KMS-11 (cell line): Measurements from ENCODE around the gene C1QL3.

Source experiments
- H2AFZ ChIP-seq: fragments of 200-600 bp; sonication (generic); 2 replicates; pipeline ENCODE4 v1.6.1; 2016; ENCODE audit warnings: antibody characterized with exemption, mixed run types, low read depth
- H3K27ac ChIP-seq: fragments of 200-600 bp; sonication (generic); 2 replicates; pipeline ENCODE4 v1.6.1; 2016; ENCODE audit warnings: mild to moderate bottlenecking, mixed run types
- H3K27me3 ChIP-seq: fragments of 200-600 bp; sonication (generic); 2 replicates; pipeline ENCODE4 v1.6.1; 2017; ENCODE audit warnings: mild to moderate bottlenecking, low read depth, mixed run types, moderate library complexity; ENCODE audit not compliant: insufficient read depth
- H3K36me3 ChIP-seq: fragments of 200-600 bp; sonication (generic); 2 replicates; pipeline ENCODE4 v1.6.1; 2017; ENCODE audit warnings: mild to moderate bottlenecking, mixed run types; ENCODE audit not compliant: insufficient read depth
- H3K4me1 ChIP-seq: fragments of 200-600 bp; sonication (generic); 2 replicates; pipeline ENCODE4 v1.6.1; 2016; ENCODE audit warnings: mild to moderate bottlenecking, low read depth, mixed run types; ENCODE audit not compliant: poor library complexity, severe bottlenecking
- H3K4me2 ChIP-seq: fragments of 200-600 bp; sonication (generic); 2 replicates; pipeline ENCODE4 v1.7.0; 2016; ENCODE audit warnings: mild to moderate bottlenecking, mixed run types
- H3K4me3 ChIP-seq: fragments of 200-600 bp; sonication (generic); IDR thresholded peaks from 2 replicates; pipeline ENCODE4 v1.6.1; 2017; ENCODE audit warnings: low read depth, low read length, mixed read lengths; ENCODE audit not compliant: insufficient read depth
- H3K79me2 ChIP-seq: fragments of 200-600 bp; sonication (generic); 2 replicates; pipeline ENCODE4 v1.6.1; 2016; ENCODE audit warnings: low read depth, mixed run types; ENCODE audit not compliant: insufficient read depth
- H3K9ac ChIP-seq: fragments of 200-600 bp; sonication (generic); 2 replicates; pipeline ENCODE4 v1.6.1; 2016; ENCODE audit warnings: mild to moderate bottlenecking, mixed run types
- H4K20me1 ChIP-seq: fragments of 200-600 bp; sonication (generic); 2 replicates; pipeline ENCODE4 v1.6.1; 2016; ENCODE audit warnings: mild to moderate bottlenecking, mixed run types; ENCODE audit not compliant: insufficient read depth
- TF ChIP-seq, protein P1 (sequence below): fragments of 200-600 bp; sonication (generic); conservative IDR thresholded peaks from 2 replicates; pipeline ENCODE4 v1.6.1; 2017; ENCODE audit warnings: low read depth, mild to moderate bottlenecking, antibody characterized with exemption, low read length, moderate library complexity, mixed read lengths

Gene C1QL3

DNA sequence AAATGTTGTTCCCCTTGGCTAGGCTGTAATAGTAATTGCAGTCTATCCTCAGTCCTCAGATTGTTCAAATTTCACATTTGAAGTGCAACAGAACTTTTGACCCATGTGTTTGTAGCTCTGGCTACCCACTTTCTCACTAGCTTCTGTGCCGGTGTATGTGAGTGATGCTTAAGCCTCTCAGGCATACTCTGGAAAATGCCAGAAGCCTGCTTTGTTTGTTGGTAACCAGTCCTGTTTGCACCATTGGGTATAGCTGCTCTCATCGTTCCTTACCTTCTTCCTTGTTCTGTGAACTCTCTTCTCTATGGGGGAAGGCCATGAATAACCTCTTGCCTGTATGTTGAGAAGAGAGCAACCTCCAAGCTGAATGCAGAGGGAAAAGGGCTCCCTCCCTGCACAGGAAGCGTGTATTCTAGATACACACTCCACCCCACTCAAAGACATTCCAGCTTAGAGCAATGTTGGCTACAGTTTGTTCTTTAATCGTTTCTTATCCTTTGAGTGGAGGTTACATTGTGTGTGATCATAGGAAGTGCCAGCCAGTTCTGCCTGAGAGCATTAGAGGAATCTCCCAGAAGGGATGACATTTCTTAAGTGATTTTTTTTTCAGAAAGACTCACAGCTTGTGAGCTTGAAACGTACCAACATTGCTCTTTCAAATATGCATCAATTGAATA lies 40.5 kb downstream of the C1QL3 start:
- no peak overlapping the region for H2AFZ ChIP-seq
- H3K4me2 ChIP-seq, result no peak overlapping the region
- TF ChIP-seq, protein P1, sequence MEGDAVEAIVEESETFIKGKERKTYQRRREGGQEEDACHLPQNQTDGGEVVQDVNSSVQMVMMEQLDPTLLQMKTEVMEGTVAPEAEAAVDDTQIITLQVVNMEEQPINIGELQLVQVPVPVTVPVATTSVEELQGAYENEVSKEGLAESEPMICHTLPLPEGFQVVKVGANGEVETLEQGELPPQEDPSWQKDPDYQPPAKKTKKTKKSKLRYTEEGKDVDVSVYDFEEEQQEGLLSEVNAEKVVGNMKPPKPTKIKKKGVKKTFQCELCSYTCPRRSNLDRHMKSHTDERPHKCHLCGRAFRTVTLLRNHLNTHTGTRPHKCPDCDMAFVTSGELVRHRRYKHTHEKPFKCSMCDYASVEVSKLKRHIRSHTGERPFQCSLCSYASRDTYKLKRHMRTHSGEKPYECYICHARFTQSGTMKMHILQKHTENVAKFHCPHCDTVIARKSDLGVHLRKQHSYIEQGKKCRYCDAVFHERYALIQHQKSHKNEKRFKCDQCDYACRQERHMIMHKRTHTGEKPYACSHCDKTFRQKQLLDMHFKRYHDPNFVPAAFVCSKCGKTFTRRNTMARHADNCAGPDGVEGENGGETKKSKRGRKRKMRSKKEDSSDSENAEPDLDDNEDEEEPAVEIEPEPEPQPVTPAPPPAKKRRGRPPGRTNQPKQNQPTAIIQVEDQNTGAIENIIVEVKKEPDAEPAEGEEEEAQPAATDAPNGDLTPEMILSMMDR, result no peak
- H3K27me3 ChIP-seq, result no peaks in the 10 kb centered on the region
- no peak overlapping the region for H3K9ac ChIP-seq
- H3K4me1 ChIP-seq, result no peaks in the 10 kb centered on the region
- no peak overlapping the region for H3K4me3 ChIP-seq
- H3K79me2 ChIP-seq, result no peaks in the 10 kb centered on the region
- H4K20me1 ChIP-seq, result no peaks in the 10 kb centered on the region
- H3K27ac ChIP-seq, result no peak overlapping the region
- no peaks in the 10 kb centered on the region for H3K36me3 ChIP-seq

DNA sequence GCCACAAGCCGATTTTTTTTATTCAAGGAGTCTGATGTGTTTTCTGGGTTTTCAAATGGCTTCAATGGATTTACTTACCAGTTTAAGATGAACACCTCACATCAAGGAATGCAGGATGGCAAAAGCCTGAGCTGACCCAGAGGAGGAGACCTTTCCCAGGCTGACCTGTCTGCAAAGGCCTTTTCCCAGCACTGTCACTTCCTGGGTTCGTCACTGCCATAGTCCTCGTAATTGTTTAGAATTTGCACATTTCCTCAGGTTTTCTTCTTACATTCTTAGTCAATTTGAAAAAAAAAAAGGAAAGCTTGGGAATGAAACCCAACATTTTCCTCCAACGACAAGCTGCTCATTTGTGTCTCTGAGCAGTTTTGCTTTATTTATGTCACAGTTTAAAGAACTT lies 42.9 kb downstream of the C1QL3 start:
- H2AFZ ChIP-seq, result no peak overlapping the region
- TF ChIP-seq, protein P1, result no peak

DNA sequence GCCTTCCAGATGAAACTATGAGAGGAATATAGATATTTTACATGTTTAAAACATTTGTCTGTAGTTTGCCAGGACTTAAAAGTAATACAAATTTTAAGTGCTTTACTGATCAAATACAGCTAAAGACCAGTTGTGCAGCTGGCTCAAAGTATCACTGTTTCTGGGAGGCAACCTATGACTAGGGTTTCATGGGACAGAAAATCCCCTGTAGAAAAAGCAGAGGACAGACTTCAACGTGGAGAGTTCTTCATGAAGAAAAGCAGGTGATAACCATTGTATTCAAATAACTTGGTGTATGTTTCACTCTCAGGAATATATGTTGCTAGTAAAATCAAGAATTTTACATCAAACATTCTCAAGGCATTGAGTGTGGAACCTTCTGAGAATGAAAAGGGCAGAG lies 43.9 kb downstream of the C1QL3 start:
- Histone ChIP-seq H3K4me1 (no peaks in the 10 kb centered on the region), H3K4me2 (no peak overlapping the region), H3K9ac (no peak overlapping the region), H3K27ac (no peak overlapping the region), H3K36me3 (no peaks in the 10 kb centered on the region), H3K4me3 (no peak overlapping the region), H3K79me2 (no peaks in the 10 kb centered on the region), H2AFZ (no peak overlapping the region), H3K27me3 (no peaks in the 10 kb centered on the region), H4K20me1 (no peaks in the 10 kb centered on the region; the same call in 1 of the 2 replicates)
- TF ChIP-seq, protein P1, result no peak

More for the DNA sequence above, 42.9 kb downstream of the C1QL3 start:
- H3K4me1 ChIP-seq, result no peaks in the 10 kb centered on the region
- no peak overlapping the region for H3K4me2 ChIP-seq
- no peaks in the 10 kb centered on the region for H3K27me3 ChIP-seq
- no peak overlapping the region for H3K9ac ChIP-seq
- no peaks in the 10 kb centered on the region for H3K36me3 ChIP-seq
- no peaks in the 10 kb centered on the region; the same call in 1 of the 2 replicates for H4K20me1 ChIP-seq
- H3K79me2 ChIP-seq, result no peaks in the 10 kb centered on the region
- no peak overlapping the region for H3K4me3 ChIP-seq
- no peak overlapping the region for H3K27ac ChIP-seq

DNA sequence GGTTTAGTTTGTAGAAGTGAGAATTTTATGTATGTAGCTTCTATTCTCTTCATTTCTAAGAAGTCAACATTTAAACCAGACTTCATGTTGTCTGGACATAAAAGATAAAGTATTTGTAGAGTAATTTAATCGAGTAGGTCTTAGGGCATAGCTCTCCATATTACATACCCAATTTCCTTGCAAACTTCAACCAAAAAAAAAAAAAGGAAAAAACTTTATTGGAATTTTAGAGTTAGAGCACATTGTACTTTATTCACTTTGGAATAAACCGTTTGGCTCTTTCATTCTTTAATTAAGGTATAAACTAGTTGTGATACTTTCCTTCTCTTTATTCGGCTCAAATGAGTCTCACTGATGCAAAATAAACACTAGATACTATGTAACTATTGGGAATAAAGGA lies 48.9 kb downstream of the C1QL3 start:
- no peaks in the 10 kb centered on the region for H3K79me2 ChIP-seq
- no peaks in the 10 kb centered on the region; the same call in 1 of the 2 replicates for H4K20me1 ChIP-seq
- no peak overlapping the region for H3K27ac ChIP-seq
- H2AFZ ChIP-seq, result no peak overlapping the region
- H3K4me1 ChIP-seq, result no peaks in the 10 kb centered on the region
- H3K4me2 ChIP-seq, result no peak overlapping the region
- H3K9ac ChIP-seq, result no peak overlapping the region
- H3K27me3 ChIP-seq, result no peaks in the 10 kb centered on the region
- TF ChIP-seq, protein P1, result no peak
- no peak overlapping the region for H3K4me3 ChIP-seq
- H3K36me3 ChIP-seq, result no peaks in the 10 kb centered on the region
